Ishikawa (cell line): Measurements from ENCODE around the gene BEAN1.
A peak's percentile ranks its signal among the peaks of the same experiment; 100 is the strongest.

Experiments used
- CEBPB ChIP-seq: IDR thresholded peaks from 2 replicates; pipeline ENCODE4 v1.6.1; 2012
- CREB1 ChIP-seq: IDR thresholded peaks from 2 replicates; pipeline ENCODE4 v1.6.1; 2012; ENCODE audit warnings: low read depth
- EGR1 ChIP-seq: IDR thresholded peaks from 2 replicates; pipeline ENCODE4 v1.6.1; 2012
- EP300 ChIP-seq: IDR thresholded peaks from 2 replicates; pipeline ENCODE4 v1.6.1; 2012; ENCODE audit warnings: borderline replicate concordance
- FOXM1 ChIP-seq: IDR thresholded peaks from 2 replicates; pipeline ENCODE4 v1.6.1; 2012; ENCODE audit warnings: low read depth, borderline replicate concordance
- MAX ChIP-seq: IDR thresholded peaks from 2 replicates; pipeline ENCODE4 v1.6.1; 2012
- NFIC ChIP-seq: IDR thresholded peaks from 2 replicates; pipeline ENCODE4 v1.6.1; 2012
- RAD21 ChIP-seq: IDR thresholded peaks from 2 replicates; pipeline ENCODE4 v1.6.1; 2012; ENCODE audit warnings: low read depth
- REST ChIP-seq: IDR thresholded peaks from 2 replicates; pipeline ENCODE4 v1.6.1; 2012; ENCODE audit warnings: low read depth, mild to moderate bottlenecking
- TAF1 ChIP-seq: IDR thresholded peaks from 2 replicates; pipeline ENCODE4 v1.6.1; 2012; ENCODE audit warnings: low read depth, mild to moderate bottlenecking
- TCF12 ChIP-seq: IDR thresholded peaks from 2 replicates; pipeline ENCODE4 v1.6.1; 2012; ENCODE audit warnings: low read depth
- TEAD4 ChIP-seq: IDR thresholded peaks from 2 replicates; pipeline ENCODE4 v1.6.1; 2012
- USF1 ChIP-seq: IDR thresholded peaks from 2 replicates; pipeline ENCODE4 v1.6.1; 2012
- YY1 ChIP-seq: IDR thresholded peaks from 2 replicates; pipeline ENCODE4 v1.6.1; 2012; ENCODE audit warnings: low read depth
- ZBTB7A ChIP-seq: IDR thresholded peaks from 2 replicates; pipeline ENCODE4 v1.6.1; 2012; ENCODE audit warnings: low read depth

Gene BEAN1

GRCh38 chr16:66512272-66513110 is 85.4 kb downstream of the BEAN1 start:
- TF ChIP-seq CEBPB (peak; percentile 91), EGR1 (no peak), YY1 (no peak), TCF12 (no peak), TEAD4 (peak; percentile 42; the same call in 1 of the 2 replicates), NFIC (no peak)

DNA sequence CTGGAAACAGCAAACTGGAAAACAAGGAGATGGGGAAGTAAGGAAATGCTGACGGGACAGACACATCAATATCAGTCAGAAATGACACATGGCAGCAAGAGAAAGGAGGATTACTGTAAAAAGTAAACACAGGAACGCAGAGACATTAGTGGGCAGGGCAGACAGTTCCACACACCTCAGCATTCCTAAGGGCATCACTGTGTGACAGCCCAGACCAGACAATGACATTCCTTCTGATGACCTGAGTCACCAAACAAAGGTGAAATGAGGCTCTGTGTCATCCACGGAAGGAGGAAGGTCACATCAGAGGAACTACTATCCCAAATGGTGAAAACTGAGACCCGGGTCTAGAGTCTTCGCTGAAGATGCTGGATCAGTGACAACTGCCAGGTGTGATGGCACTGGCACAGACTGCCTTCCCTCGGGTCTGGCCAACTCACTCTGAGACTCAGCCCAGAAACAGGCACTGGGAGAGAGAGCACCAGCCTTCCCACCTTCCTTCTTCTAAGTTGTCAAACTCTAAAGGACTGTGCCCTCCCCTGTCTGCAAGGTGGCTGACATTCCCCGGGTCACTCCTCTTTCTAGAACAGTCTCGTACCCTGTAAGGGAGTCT is 86.1 kb downstream of the BEAN1 start:
- TF ChIP-seq FOXM1 (peak; percentile 44; the same call in 1 of the 2 replicates), NFIC (peak; percentile 61), CREB1 (no peak), TCF12 (peak; percentile 71; the same call in 1 of the 2 replicates), TAF1 (no peak), YY1 (no peak), ZBTB7A (no peak), CEBPB (no peak), USF1 (no peak), RAD21 (no peak), EP300 (peak; percentile 85), REST (no peak), TEAD4 (peak; percentile 89), MAX (no peak; the same call in 1 of the 2 replicates), EGR1 (no peak)

- TF ChIP-seq NFIC: peak; percentile 99
- TF ChIP-seq TAF1: no peak
- TF ChIP-seq EGR1: no peak
- no peak for TF ChIP-seq CREB1
- TF ChIP-seq TCF12: peak; percentile 96
- peak; percentile 90 for TF ChIP-seq MAX
- TF ChIP-seq ZBTB7A: 0 out of 2 replicates have a peak, but pooled peaks have one; percentile 39
- peak; percentile 97 for TF ChIP-seq EP300
- TF ChIP-seq YY1: peak; percentile 64; the same call in 1 of the 2 replicates
- TF ChIP-seq TEAD4: peak; percentile 98
- TF ChIP-seq RAD21: peak; percentile 81
- TF ChIP-seq CEBPB: peak; percentile 31; the same call in 1 of the 2 replicates
- peak; percentile 24; the same call in 1 of the 2 replicates for TF ChIP-seq USF1
- TF ChIP-seq REST: no peak
- peak; percentile 80; the same call in 1 of the 2 replicates for TF ChIP-seq FOXM1
Measured at GRCh38 chr16:66515596-66516508, 88.8 kb downstream of the BEAN1 start.

- TF ChIP-seq TEAD4 (no peak), NFIC (no peak), YY1 (no peak), MAX (no peak), EGR1 (no peak), ZBTB7A (no peak), REST (no peak), RAD21 (no peak)
Measured at GRCh38 chr16:66516509-66516807, 89.4 kb downstream of the BEAN1 start.
